Measurements from ENCODE around the gene CHST12. TPM values are rescaled to one million over a fixed set of nuclear protein-coding genes. Genes with fewer than 3 reads are reported as not detected.

Gene CHST12
- total and polyA plus RNA-seq, 4 donors: 14.7 to 30.9 (median 16.8) TPM

DNA sequence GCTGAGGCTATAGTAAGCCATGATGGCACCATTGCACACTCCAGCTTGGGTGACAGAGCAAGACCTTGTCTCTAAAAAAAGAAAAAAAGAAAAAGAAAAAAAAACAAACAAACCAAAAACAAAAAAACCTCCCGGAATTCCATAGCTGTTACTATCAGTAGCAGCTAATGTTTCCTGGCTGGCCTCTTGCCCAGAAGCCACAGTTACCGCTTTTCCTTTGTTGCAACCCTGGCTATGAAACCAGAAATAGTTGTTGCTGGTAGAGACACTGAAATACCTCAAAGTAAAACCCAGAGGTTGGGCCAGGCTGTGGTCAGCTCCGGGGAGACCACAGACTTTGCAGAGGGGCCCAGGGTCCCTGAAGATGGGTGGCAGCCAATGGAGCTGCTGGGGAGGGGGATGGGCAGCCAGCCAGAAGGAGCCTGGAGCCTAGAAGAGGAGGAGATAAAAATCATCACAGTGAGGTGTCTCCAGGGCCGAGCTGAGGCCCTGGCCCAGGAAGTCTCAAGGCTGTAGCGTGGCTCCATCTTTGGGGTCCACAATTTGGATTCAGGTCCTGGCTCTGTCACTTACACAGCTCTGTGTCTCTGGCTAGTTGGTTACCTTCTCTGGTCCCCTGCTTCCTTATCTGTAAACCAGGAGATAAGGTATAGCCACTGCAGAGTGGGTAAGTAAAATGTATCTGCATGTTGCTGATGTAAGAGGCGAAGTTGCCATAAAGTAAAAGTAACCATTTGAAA, 3.4 kb upstream of the CHST12 start:
- DNase-seq: peak; percentile 93 to 96 (median 96)
- 8 to 12% methylated on average over 6 of the region's 6 CpGs for WGBS, 2 donors
- Histone ChIP-seq H3K4me3 (no peak overlapping the region), H3K9me3 (ENCODE audit: control insufficient read depth in 4 of 4, insufficient read depth in 3 of 4, low read length in 3 of 4) (no peaks in the 10 kb centered on the region), H3K36me3 (ENCODE audit: control insufficient read depth in 4 of 4, insufficient read depth in 4 of 4, low read length in 4 of 4) (no peaks in the 10 kb centered on the region), H3K27ac (ENCODE audit: low read depth in 1 of 2, low read length in 1 of 2) (peak overlapping the region; percentile 35 to 86), H3K27me3 (ENCODE audit: control insufficient read depth in 3 of 3, insufficient read depth in 3 of 3, low read length in 2 of 3) (no peaks in the 10 kb centered on the region), H3K9ac (ENCODE audit: insufficient read depth in 1 of 2, low read length in 2 of 2) (peak overlapping the region in 1 of 2 donors; percentile 75), H3K4me1 (ENCODE audit: control insufficient read depth in 5 of 5, insufficient read depth in 5 of 5, low read length in 5 of 5) (peaks cover 2 to 20% (median 12%) of the 10 kb centered on the region in 5 donors)
- TF ChIP-seq, protein P1, sequence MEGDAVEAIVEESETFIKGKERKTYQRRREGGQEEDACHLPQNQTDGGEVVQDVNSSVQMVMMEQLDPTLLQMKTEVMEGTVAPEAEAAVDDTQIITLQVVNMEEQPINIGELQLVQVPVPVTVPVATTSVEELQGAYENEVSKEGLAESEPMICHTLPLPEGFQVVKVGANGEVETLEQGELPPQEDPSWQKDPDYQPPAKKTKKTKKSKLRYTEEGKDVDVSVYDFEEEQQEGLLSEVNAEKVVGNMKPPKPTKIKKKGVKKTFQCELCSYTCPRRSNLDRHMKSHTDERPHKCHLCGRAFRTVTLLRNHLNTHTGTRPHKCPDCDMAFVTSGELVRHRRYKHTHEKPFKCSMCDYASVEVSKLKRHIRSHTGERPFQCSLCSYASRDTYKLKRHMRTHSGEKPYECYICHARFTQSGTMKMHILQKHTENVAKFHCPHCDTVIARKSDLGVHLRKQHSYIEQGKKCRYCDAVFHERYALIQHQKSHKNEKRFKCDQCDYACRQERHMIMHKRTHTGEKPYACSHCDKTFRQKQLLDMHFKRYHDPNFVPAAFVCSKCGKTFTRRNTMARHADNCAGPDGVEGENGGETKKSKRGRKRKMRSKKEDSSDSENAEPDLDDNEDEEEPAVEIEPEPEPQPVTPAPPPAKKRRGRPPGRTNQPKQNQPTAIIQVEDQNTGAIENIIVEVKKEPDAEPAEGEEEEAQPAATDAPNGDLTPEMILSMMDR (IDR thresholded peaks at IDR 0.05; ENCODE audit: control extremely low read depth, extremely low read depth): no peak
- no peak for ATAC-seq (ENCODE audit: insufficient read depth, low FRiP score)

DNA sequence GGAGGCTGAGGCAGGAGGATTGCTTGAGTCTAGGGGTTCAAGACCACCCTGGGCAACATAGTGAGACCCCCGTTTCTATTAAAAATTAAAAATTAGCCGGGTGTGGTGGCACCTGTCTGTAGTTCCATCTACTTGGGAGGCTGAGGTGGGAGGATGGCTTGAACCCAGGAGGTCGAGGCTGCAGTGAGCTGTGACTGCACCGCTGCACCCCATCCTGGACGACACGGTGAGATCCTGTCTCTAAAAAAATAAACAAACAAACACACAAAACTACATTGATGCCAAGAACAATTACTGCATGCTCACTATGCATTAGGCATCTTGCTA, 761 bp upstream of the CHST12 start:
- peaks cover 2 to 26% (median 14%) of the 10 kb centered on the region in 5 donors for H3K4me1 ChIP-seq (ENCODE audit: control insufficient read depth in 5 of 5, insufficient read depth in 5 of 5, low read length in 5 of 5)
- ATAC-seq (ENCODE audit: insufficient read depth, low FRiP score): no peak

DNA sequence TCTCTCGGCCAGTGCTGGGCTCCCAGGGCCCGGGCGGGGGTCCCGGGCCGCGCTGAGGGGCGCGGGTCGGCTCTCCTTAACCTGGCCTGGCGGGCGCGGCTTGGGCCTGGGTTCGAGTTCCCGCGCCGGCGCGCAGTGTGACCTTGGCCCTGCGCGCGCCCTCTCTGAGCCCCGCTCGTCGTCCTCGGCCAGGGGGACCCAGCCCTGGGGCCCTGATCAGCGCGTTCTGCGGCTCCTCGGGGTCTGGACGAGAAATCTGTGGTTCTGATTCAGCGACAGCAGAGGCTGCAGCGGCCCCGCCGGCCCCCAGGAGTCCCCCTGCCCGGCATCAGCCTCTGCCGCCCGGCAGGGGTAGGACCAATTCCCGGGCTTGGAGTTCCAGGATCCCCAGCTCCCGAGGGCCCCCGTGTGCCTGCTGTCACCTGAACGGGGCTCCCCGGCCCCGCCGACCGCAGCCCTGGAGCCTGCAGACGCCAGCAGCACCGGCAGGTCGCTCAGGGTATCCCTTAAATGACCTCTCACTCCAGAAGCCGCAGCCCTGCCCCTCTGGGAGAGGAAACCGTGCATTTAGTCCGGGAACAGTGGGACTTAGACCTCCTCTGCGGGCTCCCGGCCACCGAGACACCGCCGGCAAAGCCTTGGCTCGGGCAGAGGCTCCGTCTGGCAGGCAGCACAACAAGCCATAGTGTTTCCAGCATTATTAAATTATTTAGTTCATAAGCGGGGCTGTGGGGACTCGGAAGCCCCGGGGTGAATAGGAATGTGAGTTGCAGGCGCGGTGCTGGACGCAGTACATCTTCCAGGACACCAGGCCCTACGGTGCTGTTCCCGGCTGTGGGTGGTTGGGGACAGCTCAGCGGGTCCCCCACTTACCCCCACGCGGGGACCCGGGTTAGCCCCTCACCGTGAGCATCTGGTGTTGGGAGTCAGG, 572 bp downstream of the CHST12 start:
- DNase-seq: peak; percentile 35 to 42 (median 40)
- WGBS, 2 donors: 1 to 2% methylated on average over 45 to 71 of the region's 71 CpGs

More for the DNA sequence above, 761 bp upstream of the CHST12 start:
- Histone ChIP-seq H3K27ac (ENCODE audit: low read depth in 1 of 2, low read length in 1 of 2) (peak overlapping the region in 1 of 2 donors; percentile 21), H3K9ac (ENCODE audit: insufficient read depth in 1 of 2, low read length in 2 of 2) (no peak overlapping the region), H3K4me3 (no peak overlapping the region), H3K27me3 (ENCODE audit: control insufficient read depth in 3 of 3, insufficient read depth in 3 of 3, low read length in 2 of 3) (no peaks in the 10 kb centered on the region), H3K36me3 (ENCODE audit: control insufficient read depth in 4 of 4, insufficient read depth in 4 of 4, low read length in 4 of 4) (no peaks in the 10 kb centered on the region), H3K9me3 (ENCODE audit: control insufficient read depth in 4 of 4, insufficient read depth in 3 of 4, low read length in 3 of 4) (no peaks in the 10 kb centered on the region)
- WGBS, 2 donors: 59 to 76% methylated on average over 6 of the region's 6 CpGs
- no peak for DNase-seq
- TF ChIP-seq, protein P1 (IDR thresholded peaks at IDR 0.05; ENCODE audit: control extremely low read depth, extremely low read depth): no peak

More for the DNA sequence above, 572 bp downstream of the CHST12 start:
- Histone ChIP-seq H3K27ac (ENCODE audit: low read depth in 1 of 2, low read length in 1 of 2) (peak overlapping the region; percentile 61 to 89), H3K27me3 (ENCODE audit: control insufficient read depth in 3 of 3, insufficient read depth in 3 of 3, low read length in 2 of 3) (no peaks in the 10 kb centered on the region), H3K9ac (ENCODE audit: insufficient read depth in 1 of 2, low read length in 2 of 2) (peak overlapping the region in 1 of 2 donors; percentile 32), H3K9me3 (ENCODE audit: control insufficient read depth in 4 of 4, insufficient read depth in 3 of 4, low read length in 3 of 4) (no peaks in the 10 kb centered on the region), H3K36me3 (ENCODE audit: control insufficient read depth in 4 of 4, insufficient read depth in 4 of 4, low read length in 4 of 4) (no peaks in the 10 kb centered on the region), H3K4me1 (ENCODE audit: control insufficient read depth in 5 of 5, insufficient read depth in 5 of 5, low read length in 5 of 5) (peaks cover 2 to 31% (median 16%) of the 10 kb centered on the region in 5 donors), H3K4me3 (peak overlapping the region; percentile 62)
- peak; percentile 10 for ATAC-seq (ENCODE audit: insufficient read depth, low FRiP score)
- TF ChIP-seq, protein P1 (IDR thresholded peaks at IDR 0.05; ENCODE audit: control extremely low read depth, extremely low read depth): no peak
